ENCODE measurements around the gene CDKAL1.

DNA sequence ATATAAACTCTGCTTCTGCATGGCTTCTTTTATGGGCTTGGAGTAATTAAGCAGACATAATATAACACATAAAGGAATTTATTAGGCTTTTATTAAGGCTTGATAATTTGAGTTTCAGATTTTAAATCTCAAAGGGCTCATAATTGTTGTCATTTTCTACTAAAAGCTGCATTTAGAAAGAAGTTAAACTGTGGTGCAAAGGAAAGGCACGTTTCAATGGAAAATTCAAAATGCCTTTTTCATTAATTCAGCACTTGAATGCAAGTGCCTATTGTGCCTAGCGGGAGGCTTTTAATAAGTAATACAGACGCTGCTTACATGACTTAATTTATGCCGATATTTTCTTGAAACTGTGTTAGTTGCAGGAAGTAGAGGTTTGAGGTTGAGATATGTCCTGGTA is 627.5 kb downstream of the CDKAL1 start:
- TF ChIP-seq, protein P1, sequence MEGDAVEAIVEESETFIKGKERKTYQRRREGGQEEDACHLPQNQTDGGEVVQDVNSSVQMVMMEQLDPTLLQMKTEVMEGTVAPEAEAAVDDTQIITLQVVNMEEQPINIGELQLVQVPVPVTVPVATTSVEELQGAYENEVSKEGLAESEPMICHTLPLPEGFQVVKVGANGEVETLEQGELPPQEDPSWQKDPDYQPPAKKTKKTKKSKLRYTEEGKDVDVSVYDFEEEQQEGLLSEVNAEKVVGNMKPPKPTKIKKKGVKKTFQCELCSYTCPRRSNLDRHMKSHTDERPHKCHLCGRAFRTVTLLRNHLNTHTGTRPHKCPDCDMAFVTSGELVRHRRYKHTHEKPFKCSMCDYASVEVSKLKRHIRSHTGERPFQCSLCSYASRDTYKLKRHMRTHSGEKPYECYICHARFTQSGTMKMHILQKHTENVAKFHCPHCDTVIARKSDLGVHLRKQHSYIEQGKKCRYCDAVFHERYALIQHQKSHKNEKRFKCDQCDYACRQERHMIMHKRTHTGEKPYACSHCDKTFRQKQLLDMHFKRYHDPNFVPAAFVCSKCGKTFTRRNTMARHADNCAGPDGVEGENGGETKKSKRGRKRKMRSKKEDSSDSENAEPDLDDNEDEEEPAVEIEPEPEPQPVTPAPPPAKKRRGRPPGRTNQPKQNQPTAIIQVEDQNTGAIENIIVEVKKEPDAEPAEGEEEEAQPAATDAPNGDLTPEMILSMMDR (IDR thresholded peaks at IDR 0.05; ENCODE audit: low read length), result no peak
- TF ChIP-seq EZH2 (optimal IDR thresholded peaks at IDR 0.05; ENCODE audit: low read depth, low read length) (no peak), EZH2phosphoT487 (IDR thresholded peaks at IDR 0.05; ENCODE audit: low read length) (no peak)
